GM18909 (cell line): ENCODE measurements around the gene C5orf46.
"Not testable (repeated sequence)": the region's sequence is repeated elsewhere in the genome, so short reads cannot be mapped to it uniquely, and the experiment has no call there.

Experiments used
- ATAC-seq: cut with Tn5 transposase; IDR thresholded peaks from one replicate; pipeline ENCODE4 v1.9.1; 2021; ENCODE audit warnings: mild to moderate bottlenecking; ENCODE audit not compliant: unreplicated experiment, poor library complexity

C5orf46 gene

DNA sequence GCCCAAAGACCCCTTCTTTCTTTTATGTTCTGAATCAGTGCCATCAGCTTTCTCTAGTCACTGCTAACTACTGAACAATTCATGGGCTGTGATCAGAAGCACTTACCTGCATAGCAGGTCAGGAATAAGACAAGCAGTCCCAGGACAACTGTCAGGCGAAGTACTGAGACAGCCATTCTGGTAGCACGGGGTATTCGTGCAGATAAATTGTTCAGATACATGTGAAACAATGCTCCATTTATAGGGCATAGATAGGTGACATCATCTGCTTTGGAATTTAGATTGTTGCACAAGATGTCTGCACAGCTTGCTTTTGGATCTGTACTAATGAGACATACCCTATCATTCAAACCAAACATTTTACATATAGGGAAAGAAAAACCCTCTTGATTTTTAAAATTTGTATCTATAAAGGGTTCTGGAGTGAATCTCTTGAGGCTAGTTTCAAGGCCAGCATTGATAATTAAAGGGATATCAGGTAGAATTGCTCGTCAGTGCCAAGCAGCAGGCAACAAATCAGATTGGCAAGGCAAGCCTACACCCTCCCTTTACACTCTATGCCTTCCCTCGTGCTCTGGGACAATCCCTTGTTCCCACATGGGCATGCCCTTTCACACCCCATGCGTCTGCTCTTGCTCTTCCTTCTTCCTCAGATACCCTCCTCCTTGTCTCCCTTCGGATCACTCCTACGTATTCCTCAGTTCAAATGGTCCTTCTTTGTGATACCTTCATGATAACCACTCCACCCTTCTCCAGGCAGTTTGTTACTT, at the start of gene C5orf46:
TSS of gene C5orf46 (minus strand) at position 213 of the 770 bp plus-strand sequence. CDS start at position 176, 37 bp downstream.
- no peak for ATAC-seq

DNA sequence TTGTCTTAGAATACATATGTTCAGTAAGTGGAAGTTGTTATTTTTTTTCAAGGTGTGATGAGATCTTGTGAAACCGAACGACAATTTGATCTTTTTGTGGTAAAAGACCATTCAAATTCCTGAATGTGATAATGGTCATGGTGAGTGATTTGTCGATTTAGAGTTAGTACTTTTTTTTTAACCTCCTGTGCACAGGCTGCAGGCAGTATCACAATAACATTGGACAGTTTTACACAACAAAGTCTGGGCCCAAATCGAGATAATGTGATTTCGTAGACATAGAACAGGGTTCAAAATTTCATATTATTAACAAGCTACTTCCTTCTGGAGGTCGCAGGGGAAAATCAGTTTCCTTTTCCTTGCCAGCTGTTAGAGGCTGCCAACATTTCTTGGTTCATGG, 48.6 kb upstream of the C5orf46 start:
- ATAC-seq: no peak

DNA sequence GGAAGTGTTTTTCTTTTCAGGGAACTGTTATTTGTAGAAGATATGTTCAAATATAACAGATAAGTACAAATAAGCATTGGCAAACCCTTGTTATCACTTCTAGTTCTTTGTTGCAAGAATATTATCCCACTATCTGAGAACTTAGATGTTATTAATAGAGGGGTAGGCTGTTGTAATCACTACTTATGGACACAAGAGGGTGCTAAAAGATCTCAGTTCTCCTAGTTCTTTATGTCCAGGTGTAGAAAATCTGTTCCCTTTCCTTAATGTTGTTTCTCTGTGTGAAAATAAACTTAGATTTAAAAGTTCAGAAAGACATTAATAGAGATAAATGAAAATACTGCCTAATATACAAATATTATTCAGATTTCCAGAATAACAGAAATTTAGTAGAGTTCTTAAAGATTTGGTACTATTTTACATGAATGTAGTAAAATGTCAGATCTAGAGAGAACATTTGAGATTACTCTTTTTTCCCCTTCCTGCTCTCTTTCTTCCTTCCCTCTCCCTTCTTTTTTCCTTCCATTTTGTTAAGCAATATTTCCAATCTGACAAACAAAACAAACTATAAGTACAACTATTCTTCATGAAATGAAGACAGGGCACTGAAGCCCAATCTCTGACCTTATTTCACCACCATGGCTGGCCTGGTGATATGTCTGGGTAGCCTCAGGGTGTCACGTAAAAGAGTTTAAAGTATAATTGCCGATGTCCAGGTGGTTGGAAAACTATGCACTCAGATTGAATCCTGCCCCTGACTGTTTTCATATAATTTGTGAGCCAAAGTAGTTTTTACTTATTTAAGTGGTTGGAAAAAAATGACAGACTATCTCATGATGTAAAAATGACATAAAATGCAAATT, 43.6 kb upstream of the C5orf46 start:
- peak; percentile 86 for ATAC-seq

DNA sequence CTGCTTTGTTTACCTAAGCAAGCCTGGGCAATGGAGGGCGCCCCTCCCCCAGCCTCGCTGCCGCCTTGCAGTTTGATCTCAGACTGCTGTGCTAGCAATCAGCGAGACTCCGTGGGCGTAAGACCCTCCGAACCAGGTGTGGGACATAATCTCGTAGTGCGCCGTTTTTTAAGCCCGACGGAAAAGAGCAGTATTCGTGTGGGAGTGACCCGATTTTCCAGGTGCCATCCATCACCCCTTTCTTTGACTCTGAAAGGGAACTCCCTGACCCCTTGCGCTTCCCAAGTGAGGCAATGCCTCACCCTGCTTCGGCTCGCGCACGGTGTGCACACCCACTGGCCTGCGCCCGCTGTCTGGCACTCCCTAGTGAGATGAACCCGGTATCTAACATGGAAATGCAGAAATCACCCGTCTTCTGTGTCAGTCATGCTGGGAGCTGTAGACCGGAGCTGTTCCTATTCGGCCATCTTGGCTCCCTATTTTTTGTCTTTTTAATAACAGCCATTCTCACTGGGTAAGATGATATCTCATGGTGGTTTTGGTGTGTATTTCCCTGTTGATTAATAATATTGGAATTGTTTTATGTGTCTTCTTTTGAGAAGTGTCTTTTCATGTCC, 40.4 kb upstream of the C5orf46 start:
- not testable (repeated sequence) for ATAC-seq

DNA sequence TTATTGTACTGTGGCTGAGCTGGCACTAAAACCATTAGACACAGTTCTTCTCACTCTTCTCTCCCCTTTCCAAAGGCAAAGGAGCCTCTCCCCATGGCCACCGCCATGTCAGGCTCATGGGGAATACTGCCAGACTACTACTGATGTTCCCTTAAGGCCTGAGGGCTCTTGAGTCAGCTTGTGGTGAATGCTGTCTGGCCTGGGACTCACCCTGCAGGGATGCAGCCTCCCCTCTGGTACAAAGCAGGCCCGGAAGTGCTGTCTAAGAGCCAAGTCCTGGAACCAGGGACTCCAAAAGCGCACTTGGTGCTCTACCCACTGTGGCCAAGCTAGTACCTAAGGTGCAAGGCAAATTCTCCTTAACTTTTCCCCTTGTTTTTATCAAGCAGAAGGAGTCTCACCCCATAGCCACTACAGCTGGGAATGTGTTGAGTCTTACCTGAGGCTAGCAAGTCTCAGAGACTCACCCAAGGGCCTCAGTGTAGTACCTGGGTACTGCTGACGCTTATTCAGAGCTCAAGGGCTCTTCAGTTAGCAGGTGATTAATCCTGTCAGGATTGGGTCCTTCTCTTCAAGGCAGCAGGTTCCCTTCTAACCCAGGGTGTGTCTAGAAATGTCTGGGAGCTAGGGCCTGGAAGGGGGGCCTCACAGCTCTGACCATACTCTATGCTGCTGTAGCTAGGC, 33.2 kb upstream of the C5orf46 start:
- no peak for ATAC-seq

DNA sequence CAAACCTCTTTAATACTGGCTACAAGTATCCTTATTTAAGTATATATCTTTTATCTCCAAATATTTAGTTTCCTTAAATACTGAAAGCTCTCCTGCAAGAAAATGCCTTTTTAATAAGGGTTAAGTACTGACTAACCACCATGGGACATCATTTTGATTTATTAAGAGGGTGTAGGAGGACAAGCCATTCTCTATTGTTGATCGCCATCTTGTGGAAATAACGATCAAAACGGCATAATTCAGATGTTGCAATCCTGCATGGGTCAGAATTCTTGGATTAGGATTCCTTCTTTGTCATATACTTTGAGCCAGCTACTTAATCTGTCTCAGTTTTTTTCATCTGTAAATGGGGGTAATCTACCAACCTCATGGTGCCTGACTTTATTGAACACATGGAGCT, 28.7 kb upstream of the C5orf46 start:
- no peak for ATAC-seq

- peak; percentile 65 for ATAC-seq
Observed at GRCh38 chr5:147930769-147931168, 24.4 kb upstream of the C5orf46 start.

GRCh38 chr5:147927901-147928300, 21.6 kb upstream of the C5orf46 start:
- ATAC-seq: no peak

GRCh38 chr5:147925020-147925419, 18.7 kb upstream of the C5orf46 start:
- no peak for ATAC-seq

- ATAC-seq: no peak
Observed at GRCh38 chr5:147921136-147921535, 14.8 kb upstream of the C5orf46 start.

- ATAC-seq: no peak
Observed at GRCh38 chr5:147920420-147921030, 14.2 kb upstream of the C5orf46 start.

DNA sequence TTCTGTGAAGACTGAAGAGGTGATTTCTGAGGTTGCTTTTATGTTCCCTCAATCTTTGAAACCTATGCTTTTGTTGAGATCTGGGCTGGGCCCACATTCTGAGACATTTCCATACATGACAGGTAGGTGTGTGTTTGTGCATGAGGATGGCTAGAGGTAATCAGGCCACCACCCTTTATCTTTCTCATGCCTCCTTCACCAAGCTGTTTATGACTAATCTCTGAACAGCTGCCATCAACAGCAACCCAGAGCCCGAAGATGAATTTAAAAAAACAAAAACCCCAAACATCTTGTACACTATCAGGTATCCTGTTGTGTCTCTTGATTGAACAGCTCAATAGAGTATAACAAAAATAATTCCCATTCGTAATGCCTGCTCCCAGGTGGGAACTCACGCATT, 12.6 kb upstream of the C5orf46 start:
- ATAC-seq: no peak

- ATAC-seq: no peak
Observed at GRCh38 chr5:147918101-147918685, 11.9 kb upstream of the C5orf46 start.

DNA sequence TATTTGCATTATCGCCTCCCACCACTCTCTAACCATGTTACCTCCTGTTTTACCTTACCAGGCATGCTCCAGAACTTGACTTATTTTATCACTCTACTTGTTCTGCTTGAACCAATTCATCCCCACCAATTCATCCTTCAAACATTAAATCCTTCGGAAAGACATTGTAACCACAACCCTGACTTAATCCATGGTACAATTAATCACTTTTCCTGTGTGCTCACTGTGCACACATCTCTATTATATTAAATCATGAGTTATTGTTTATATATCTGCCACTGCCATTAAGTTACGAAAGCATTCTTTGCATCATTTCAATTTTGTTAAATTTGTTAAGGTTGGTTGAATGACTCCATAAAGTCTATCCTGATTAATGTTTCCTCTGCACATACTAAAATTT, 7.4 kb upstream of the C5orf46 start:
- ATAC-seq: no peak

GRCh38 chr5:147912011-147912410, 5.7 kb upstream of the C5orf46 start:
- no peak for ATAC-seq

DNA sequence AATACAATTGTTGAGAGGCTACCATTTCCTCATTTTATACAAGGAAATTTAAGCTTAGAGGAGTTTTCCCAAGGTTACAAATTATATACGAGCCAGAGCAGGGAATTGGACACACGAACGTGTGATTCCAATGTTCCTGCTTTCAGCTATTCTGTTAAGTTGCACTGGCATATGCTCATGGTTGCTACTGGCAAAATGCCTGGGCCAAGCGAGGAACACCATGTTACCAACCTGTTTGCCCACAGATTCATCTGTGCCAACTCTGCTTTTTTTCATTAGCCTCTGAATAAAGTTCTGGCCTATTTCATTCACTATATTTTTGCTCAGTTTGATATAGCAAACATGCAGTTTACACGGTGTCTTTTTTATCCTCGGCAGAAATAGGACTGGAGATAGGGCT, 5.1 kb upstream of the C5orf46 start:
- no peak for ATAC-seq

- no peak for ATAC-seq
Observed at GRCh38 chr5:147904110-147904509, 2.2 kb downstream of the C5orf46 start.

- no peak for ATAC-seq
Observed at GRCh38 chr5:147902609-147903115, 3.7 kb downstream of the C5orf46 start.

DNA sequence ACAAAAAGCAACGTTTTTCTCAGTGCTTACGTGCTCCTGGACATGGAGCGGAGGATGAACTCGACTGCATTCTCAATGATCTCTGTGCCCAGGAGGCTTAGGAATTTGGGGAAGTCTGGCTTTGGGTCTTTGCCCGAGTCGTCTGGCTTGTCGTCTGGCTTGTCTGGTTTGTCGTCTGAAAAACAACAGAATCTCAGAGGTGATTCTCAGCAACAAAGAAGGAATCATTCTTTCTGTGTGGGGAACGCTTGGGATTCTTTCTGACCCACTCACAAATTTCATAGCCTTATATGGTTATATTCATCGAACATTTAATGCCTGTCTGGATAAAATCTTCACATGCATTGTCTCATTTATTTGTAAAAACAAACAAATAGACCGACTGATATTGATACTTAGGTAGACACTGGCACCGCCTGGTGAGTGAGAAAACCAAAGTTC, 4.7 kb downstream of the C5orf46 start:
- ATAC-seq: no peak
